ENCODE results near the gene GATAD2A.

The GATAD2A gene

DNA sequence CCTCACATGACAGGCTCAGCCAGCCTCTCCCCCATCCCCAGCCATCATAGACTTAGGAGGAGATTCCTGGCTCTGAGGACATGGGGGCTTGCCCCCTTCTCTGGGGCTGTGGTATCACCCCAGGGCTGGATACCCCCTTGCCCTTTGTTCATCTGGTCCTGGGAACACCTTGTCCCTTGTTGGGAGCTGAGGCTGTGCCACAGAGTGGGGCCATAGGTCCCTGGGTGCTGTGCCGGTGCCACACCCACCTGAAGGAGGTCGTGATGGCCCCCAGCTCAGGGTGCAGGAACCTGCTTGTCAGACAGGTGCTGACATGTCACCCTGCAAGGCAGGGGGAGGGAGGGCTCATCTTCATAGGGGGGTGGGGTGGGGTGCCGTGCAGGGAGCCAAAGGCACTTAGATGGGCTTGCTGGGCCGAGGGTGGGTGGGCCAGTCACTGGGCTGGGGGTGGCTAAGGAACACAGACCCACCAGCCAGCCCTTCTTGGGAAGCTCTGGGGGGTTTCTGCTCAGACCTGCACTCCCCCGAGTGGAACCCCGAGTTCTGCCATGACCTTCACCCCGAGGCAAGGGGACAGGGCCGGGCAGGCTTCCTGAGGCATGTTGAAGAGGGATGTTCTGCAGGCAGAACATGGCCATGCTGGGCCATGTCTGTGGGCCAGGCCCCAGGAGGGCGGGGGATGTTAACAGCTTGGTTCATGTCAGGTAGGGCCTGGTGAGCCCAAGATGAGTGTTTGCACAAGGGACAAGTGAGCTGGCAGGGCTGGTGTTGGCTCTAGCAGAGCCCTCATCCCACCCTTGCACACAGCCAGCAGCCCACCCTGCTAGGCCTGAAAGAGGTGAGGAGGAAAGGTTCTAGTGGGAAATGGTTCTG lies 81.8 kb downstream of the GATAD2A start:
- H3K9me3 ChIP-seq (ENCODE audit: insufficient read depth, low read length, severe bottlenecking), result no peaks in the 10 kb centered on the region
- H3K27ac ChIP-seq (ENCODE audit: low read length), result peak overlapping the region; percentile 39; the same call in 1 of the 2 replicates
- H3K9ac ChIP-seq (ENCODE audit: low read depth, low read length), result no peak overlapping the region
- H3K4me3 ChIP-seq (ENCODE audit: low read depth in 1 of 2, low read length in 2 of 2), result no peak overlapping the region
- H3K27me3 ChIP-seq (ENCODE audit: insufficient read depth, low read length, poor library complexity), result no peaks in the 10 kb centered on the region
- TF ChIP-seq CTCF (IDR thresholded peaks at IDR 0.05; ENCODE audit: borderline replicate concordance, extremely low read depth, low read length, poor library complexity, severe bottlenecking) (no peak), EZH2 (IDR thresholded peaks at IDR 0.05; ENCODE audit: borderline replicate concordance, low read depth, low read length, severe bottlenecking) (no peak)
- H3K36me3 ChIP-seq (ENCODE audit: insufficient read depth, low read length), result peaks cover 69% of the 10 kb centered on the region
- H4K20me1 ChIP-seq (ENCODE audit: insufficient read depth, low read length), result peaks cover 86% of the 10 kb centered on the region
- H3K79me2 ChIP-seq (ENCODE audit: insufficient read depth, low read length), result peaks cover 94% of the 10 kb centered on the region
- no peak overlapping the region for H2AFZ ChIP-seq (ENCODE audit: low read depth, low read length)
- ATAC-seq (ENCODE audit: insufficient read depth, low read depth) (no peak), DNase-seq (no peak)
- H3K4me2 ChIP-seq (ENCODE audit: insufficient read depth, low read length), result no peak overlapping the region
- H3K4me1 ChIP-seq (ENCODE audit: insufficient read depth, low read length), result peaks cover 27% of the 10 kb centered on the region

DNA sequence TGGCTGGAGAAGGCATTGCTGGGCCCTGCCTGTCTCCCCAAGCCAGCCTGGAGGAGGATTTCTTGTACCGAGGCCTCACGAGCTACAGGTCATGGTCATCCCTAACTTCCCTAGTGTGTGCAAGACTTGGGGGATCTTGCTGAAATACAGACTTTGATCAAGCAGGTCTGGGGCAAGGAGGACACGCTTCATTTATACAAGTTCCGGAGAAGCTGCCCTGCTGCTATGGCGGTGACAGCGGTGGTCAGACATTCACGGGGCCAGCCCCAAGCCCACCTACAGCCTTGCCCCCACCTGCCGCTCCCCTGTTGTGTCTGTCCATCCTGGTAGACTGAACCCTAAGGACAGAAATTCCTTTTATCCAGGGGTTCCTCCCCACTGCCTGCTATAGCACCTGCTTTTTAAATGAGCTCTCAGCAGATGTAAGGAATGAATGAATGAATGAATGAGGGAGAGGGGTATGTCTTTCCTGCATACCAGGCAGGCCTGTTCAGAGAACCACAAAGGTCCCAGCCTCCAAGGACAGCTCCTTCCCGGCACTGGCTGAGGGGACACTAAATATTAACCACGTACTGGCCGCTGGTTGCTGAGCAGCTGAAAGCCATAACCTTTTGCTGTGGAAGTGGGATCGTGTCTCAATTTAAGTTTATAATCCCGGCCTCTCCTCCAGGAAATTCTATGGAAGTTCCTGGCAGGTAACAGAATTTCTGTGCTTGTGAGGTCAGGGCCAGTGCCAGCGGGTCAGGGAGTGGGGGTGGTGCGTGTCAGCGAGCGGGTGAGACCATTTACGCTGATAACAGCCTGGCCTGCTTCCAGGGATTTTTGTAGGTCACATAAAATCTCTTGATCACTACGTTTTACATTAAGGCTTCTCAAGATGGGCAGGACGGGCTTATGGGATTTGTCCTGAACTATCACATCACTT lies 82.7 kb downstream of the GATAD2A start:
- H4K20me1 ChIP-seq (ENCODE audit: insufficient read depth, low read length), result peaks cover 81% of the 10 kb centered on the region

More for the DNA sequence above, 82.7 kb downstream of the GATAD2A start:
- Histone ChIP-seq H3K27ac (ENCODE audit: low read length) (peak overlapping the region; percentile 42), H3K4me2 (ENCODE audit: insufficient read depth, low read length) (no peak overlapping the region), H3K9ac (ENCODE audit: low read depth, low read length) (no peak overlapping the region), H3K9me3 (ENCODE audit: insufficient read depth, low read length, severe bottlenecking) (no peaks in the 10 kb centered on the region), H3K4me1 (ENCODE audit: insufficient read depth, low read length) (peaks cover 27% of the 10 kb centered on the region), H2AFZ (ENCODE audit: low read depth, low read length) (no peak overlapping the region), H3K79me2 (ENCODE audit: insufficient read depth, low read length) (peaks cover 90% of the 10 kb centered on the region), H3K36me3 (ENCODE audit: insufficient read depth, low read length) (peaks cover 69% of the 10 kb centered on the region), H3K4me3 (ENCODE audit: low read depth in 1 of 2, low read length in 2 of 2) (no peak overlapping the region), H3K27me3 (ENCODE audit: insufficient read depth, low read length, poor library complexity) (no peaks in the 10 kb centered on the region)
- ATAC-seq (ENCODE audit: insufficient read depth, low read depth), result no peak
- TF ChIP-seq CTCF (IDR thresholded peaks at IDR 0.05; ENCODE audit: borderline replicate concordance, extremely low read depth, low read length, poor library complexity, severe bottlenecking), result no peak
- no peak for TF ChIP-seq EZH2 (IDR thresholded peaks at IDR 0.05; ENCODE audit: borderline replicate concordance, low read depth, low read length, severe bottlenecking)
- DNase-seq, result no peak

Measured in DND-41 (cell line).